T-helper 1 cell treated with Interleukin-12 subunit alpha and Interleukin-12 subunit beta and Interleukin-4 antibody, amounts not matched to agents 30 μg/mL and 1 μg/mL, for 36 hours (primary cell): ENCODE measurements around the gene KDELR3.

ENCODE experiments used
- H3K27ac Mint-ChIP-seq: one replicate; pipeline ENCODE4 v1.8.0; 2021; ENCODE audit warnings: mild to moderate bottlenecking, mixed read lengths
- H3K27me3 Mint-ChIP-seq: one replicate; pipeline ENCODE4 v1.8.0; 2021; ENCODE audit warnings: low read depth, mixed read lengths
- H3K36me3 Mint-ChIP-seq: one replicate; pipeline ENCODE4 v1.8.0; 2021; ENCODE audit warnings: low read depth, mixed read lengths
- H3K4me1 Mint-ChIP-seq: one replicate; pipeline ENCODE4 v1.8.0; 2021; ENCODE audit warnings: low read depth, mixed read lengths
- H3K4me3 Mint-ChIP-seq: one replicate; pipeline ENCODE4 v1.8.0; 2021; ENCODE audit warnings: mild to moderate bottlenecking, moderate library complexity, mixed read lengths
- H3K9me3 Mint-ChIP-seq: one replicate; pipeline ENCODE4 v1.8.0; 2021; ENCODE audit warnings: mixed read lengths

The KDELR3 gene

DNA sequence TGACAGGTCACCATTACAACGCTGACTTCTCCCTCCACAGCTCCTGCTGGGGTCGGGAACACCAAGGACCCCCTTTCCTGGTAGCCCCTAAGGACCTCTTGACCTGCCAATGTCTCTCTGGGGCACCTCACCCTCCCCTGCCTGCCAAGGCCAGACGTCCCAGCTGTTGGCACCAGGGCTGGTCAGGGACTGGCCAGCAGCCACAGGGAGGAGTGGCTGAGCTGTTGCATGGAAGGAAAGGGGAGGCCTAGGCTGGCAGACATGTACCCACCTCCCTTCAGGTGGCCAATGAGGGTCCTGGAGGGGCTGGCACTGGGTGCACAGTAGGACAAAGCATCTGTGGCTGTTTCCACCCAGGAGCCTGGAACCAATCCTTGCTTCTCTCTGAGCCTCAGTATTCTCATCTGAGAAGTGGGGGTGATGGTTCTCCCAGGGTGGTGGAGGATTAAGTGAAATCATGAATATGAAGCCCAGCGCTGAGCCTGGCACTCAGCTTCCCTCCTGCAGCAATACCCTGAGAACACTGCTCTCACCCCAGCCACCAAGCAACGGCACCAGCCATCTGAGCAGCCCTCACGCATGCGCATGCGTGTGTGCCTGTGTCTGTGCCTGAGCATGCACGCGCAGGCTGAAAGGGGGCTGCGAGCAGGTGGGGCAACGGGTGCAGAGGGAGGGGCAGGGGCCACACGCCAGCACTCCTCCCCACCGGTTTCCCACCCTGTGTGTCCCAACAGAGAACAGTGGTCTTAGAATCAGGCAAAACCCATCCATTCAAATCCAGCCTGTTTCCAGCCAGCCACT is 18.8 kb upstream of the KDELR3 start:
- Mint-ChIP-seq H3K4me3 (no peak overlapping the region), H3K4me1 (no peaks in the 10 kb centered on the region), H3K36me3 (no peaks in the 10 kb centered on the region), H3K9me3 (no peaks in the 10 kb centered on the region), H3K27me3 (peaks cover 46% of the 10 kb centered on the region), H3K27ac (no peak overlapping the region)

- Mint-ChIP-seq H3K27ac (no peak overlapping the region), H3K4me1 (no peaks in the 10 kb centered on the region), H3K4me3 (no peak overlapping the region), H3K9me3 (no peaks in the 10 kb centered on the region), H3K36me3 (no peaks in the 10 kb centered on the region), H3K27me3 (peaks cover 49% of the 10 kb centered on the region)
These were observed 18.1 kb upstream of the KDELR3 start for GRCh38 chr22:38449776-38450175.

DNA sequence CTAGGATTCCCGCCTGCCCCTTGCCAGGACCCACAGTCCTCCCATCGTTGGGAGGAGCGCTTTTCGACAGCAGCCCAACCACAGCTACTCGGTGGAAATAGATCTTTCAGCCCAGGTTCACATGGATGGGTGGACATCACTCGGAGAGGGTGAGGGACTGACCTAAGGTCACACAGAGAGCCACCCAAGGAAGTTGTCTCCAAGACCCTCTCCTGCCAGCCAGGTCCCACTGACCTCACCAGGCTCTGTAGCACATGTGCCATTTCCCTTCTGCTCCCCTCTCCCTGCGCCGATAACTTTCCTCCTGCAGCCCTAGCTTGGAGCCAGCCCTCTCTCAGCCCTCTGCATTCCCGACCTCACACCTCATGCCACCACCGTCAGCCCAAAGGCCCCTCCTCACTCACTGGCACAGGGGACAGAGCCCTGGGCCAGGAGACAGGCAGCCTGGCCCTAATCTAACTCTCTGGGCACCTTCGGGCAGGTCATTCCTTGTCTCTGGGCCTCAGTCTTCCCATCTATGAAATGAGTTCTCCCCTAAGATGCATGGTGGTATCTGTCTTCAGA is 17.6 kb upstream of the KDELR3 start:
- Mint-ChIP-seq H3K36me3 (no peaks in the 10 kb centered on the region), H3K27me3 (peaks cover 49% of the 10 kb centered on the region), H3K4me3 (no peak overlapping the region), H3K4me1 (no peaks in the 10 kb centered on the region), H3K27ac (no peak overlapping the region), H3K9me3 (no peaks in the 10 kb centered on the region)

GRCh38 chr22:38451404-38451803 is 16.5 kb upstream of the KDELR3 start:
- peaks cover 52% of the 10 kb centered on the region for H3K27me3 Mint-ChIP-seq
- peaks cover under 1% of the 10 kb centered on the region for H3K4me1 Mint-ChIP-seq
- H3K4me3 Mint-ChIP-seq, result no peak overlapping the region
- H3K36me3 Mint-ChIP-seq, result no peaks in the 10 kb centered on the region
- no peak overlapping the region for H3K27ac Mint-ChIP-seq
- no peaks in the 10 kb centered on the region for H3K9me3 Mint-ChIP-seq

DNA sequence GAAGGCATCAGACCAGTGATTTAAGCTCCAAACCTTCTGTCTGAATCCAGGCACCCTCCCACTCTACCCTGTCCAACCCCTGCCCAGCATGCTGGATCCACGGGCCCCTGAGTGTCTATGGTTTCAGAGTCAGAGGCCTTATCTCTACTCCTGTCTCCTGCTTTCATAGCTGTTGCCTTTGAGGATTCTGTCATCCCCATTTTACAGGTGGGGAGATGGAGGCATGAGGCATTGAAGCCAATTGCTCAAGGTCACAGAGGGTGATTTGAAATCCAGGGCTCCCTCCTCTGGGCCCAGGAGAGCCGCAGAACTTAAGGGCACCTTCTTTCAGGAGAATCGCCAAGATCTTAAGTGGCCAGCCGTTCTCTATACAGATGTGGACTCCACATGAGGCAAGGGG is 16.0 kb upstream of the KDELR3 start:
- no peak overlapping the region for H3K27ac Mint-ChIP-seq
- no peaks in the 10 kb centered on the region for H3K9me3 Mint-ChIP-seq
- H3K4me3 Mint-ChIP-seq, result no peak overlapping the region
- H3K36me3 Mint-ChIP-seq, result no peaks in the 10 kb centered on the region
- H3K4me1 Mint-ChIP-seq, result peaks cover 3% of the 10 kb centered on the region
- peaks cover 56% of the 10 kb centered on the region for H3K27me3 Mint-ChIP-seq

GRCh38 chr22:38452373-38453065 is 15.4 kb upstream of the KDELR3 start:
- Mint-ChIP-seq H3K27me3 (peaks cover 63% of the 10 kb centered on the region), H3K4me3 (no peak overlapping the region), H3K9me3 (no peaks in the 10 kb centered on the region), H3K4me1 (peaks cover 3% of the 10 kb centered on the region), H3K36me3 (no peaks in the 10 kb centered on the region), H3K27ac (no peak overlapping the region)

- no peak overlapping the region for H3K4me3 Mint-ChIP-seq
- no peaks in the 10 kb centered on the region for H3K9me3 Mint-ChIP-seq
- H3K27me3 Mint-ChIP-seq, result peaks cover 70% of the 10 kb centered on the region
- peaks cover 3% of the 10 kb centered on the region for H3K4me1 Mint-ChIP-seq
- no peak overlapping the region for H3K27ac Mint-ChIP-seq
- no peaks in the 10 kb centered on the region for H3K36me3 Mint-ChIP-seq
These were observed 14.7 kb upstream of the KDELR3 start for GRCh38 chr22:38453066-38453672.

DNA sequence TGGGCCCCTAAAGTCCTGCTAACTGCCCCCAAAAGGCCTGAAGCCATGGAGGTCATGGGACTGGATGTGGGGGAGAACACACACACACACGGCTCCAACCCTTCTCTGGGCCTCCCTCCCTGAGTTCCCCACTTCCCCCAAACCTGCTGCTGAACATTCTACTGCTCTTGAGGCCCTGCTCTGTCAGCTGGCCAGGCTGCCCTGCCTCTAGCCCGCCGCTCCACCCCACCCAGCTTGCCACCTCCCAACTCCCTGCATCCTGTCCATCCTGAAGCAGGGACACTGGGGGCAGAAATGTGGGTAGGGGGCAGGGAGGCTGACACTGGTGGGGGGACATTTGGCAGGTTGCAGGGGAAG is 13.9 kb upstream of the KDELR3 start:
- H3K4me3 Mint-ChIP-seq, result no peak overlapping the region

DNA sequence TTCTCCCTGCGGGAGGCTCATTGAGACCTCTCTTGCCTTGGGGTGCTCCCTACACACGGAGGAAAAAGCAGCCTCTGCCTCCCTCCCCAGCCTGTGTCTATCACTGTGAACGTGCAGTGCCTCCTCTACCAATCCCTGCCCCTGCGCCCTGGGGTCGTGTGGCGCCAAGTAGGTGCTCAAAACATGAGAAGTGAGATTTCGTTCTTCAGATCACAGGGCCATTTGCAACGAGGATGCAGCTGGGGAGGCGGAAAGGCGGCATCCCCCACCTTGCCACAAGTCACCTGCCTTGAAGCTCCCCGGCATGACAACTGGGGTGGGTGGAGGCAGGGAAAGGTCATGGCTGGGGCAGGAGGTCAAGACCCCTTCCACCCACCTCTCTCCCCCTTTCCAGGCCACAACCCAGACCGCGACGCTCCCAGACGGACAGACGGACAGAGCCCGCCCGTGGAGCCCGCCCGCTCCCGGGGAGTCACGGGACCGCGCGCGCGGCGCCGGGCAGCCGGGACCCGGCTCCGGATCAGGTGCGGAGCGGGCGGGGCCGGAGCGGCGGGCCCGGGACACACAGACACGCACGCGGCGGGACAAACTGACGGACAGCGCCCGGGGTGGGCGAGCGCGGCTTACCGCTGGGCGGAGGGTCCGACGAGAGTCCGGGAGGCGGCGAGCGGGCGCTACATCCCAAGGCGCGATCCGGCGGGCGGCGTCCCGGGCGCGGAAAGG is 13.4 kb upstream of the KDELR3 start:
- Mint-ChIP-seq H3K27me3 (peaks cover 83% of the 10 kb centered on the region), H3K4me1 (peaks cover 3% of the 10 kb centered on the region), H3K27ac (no peak overlapping the region), H3K9me3 (no peaks in the 10 kb centered on the region), H3K36me3 (no peaks in the 10 kb centered on the region), H3K4me3 (peak overlapping the region; percentile 59)

More for the DNA sequence above, 13.9 kb upstream of the KDELR3 start:
- Mint-ChIP-seq H3K36me3 (no peaks in the 10 kb centered on the region), H3K27ac (no peak overlapping the region), H3K4me1 (peaks cover 3% of the 10 kb centered on the region), H3K9me3 (no peaks in the 10 kb centered on the region), H3K27me3 (peaks cover 78% of the 10 kb centered on the region)

- Mint-ChIP-seq H3K27ac (no peak within 1 kb of the TSS), H3K4me1 (peaks cover 3% of the 10 kb centered on the region), H3K9me3 (no peaks in the 10 kb centered on the region), H3K36me3 (no peaks in the 10 kb centered on the region), H3K4me3 (peak within 1 kb of the TSS; percentile 59), H3K27me3 (peaks cover 79% of the 10 kb centered on the region)
These were observed 12.8 kb upstream of the KDELR3 start, which contains the start of gene KCNJ4 for GRCh38 chr22:38455076-38455529. TSS of gene KCNJ4 (minus strand) at chr22:38455199. CDS start at chr22:38428132, 27,067 bp downstream.

DNA sequence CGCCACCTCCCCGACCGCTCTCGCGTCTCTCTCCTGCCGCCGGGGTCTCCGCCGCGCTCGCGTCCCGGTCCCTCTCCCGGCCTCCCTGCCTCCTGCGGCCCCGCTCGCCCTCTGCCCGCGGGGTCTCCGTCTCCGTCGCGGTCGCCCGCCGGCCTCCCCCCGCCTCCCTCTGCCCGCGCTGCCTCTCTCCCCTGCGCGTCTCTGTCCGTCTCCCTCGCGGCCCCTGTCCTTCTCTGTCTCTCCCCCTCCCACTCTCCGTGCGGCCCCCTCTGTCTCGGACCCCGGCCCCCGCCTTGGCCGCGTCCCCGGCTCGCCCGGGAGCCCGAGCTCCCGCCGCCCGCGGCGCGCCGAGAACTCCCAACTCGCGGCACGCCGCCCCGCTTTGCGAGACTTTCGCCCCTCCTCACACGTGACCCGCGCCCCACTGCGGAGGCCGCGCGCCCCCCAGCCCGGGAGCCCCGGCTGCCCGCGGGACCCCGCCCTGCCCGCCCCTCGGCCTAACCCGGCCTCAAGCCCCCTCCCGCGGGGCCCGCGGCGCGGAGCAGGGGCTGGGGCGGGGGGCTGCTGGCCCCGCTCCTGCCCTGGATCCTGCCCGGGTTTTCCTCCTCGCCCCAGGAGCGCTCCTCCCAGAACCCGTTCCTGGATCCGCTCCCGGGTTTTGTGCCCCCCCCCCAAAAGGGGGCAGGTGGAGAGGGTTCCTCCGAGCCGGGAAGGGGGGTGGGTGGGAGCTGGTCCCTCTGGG is 12.2 kb upstream of the KDELR3 start:
- Mint-ChIP-seq H3K4me1 (peaks cover 3% of the 10 kb centered on the region), H3K4me3 (no peak overlapping the region), H3K9me3 (no peaks in the 10 kb centered on the region), H3K27me3 (peaks cover 79% of the 10 kb centered on the region), H3K27ac (no peak overlapping the region), H3K36me3 (no peaks in the 10 kb centered on the region)

- Mint-ChIP-seq H3K27ac (no peak overlapping the region), H3K4me1 (peaks cover 3% of the 10 kb centered on the region), H3K27me3 (peaks cover 79% of the 10 kb centered on the region), H3K4me3 (peak overlapping the region; percentile 55), H3K36me3 (no peaks in the 10 kb centered on the region), H3K9me3 (no peaks in the 10 kb centered on the region)
These were observed 11.5 kb upstream of the KDELR3 start for GRCh38 chr22:38456272-38456835.

DNA sequence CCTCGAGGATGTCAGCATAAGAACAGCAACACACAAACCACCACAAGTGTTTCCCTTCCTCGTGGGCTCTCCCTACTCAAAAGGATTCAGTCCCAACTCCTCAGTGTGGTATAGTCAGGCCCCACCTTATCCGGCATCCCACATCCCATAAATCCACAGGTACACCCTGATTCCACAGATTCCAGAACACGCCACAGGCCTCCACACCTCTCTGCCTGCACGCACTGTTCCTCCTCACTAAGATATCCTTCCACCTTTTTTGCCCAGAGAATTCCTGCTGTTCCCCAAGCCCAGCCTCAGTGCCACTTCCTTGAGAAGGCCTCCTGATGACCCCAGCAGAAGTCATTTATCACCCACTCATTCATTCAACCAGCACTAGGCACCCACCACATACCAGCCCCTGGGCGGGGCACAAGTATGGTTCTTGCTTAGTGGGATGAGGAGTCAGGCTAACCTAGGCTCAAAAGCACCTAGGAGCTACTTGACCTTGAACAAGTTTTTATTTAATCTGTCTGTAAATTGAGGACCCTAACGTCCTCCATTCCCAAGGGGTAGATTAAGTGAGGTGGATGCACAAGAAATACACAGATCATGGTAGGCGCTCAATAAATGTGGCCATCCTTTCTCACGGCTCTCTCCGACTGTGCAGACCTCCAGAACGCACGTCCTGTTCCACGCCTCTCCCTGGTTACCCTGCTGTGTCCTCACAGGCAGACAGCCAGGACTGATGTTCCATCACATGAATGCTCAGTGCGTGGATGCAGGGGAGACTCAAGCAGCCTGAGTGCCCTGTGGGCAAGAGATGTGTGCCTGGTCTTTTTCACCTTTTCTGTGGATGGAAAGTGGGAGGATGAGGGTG is 10.8 kb upstream of the KDELR3 start:
- no peak overlapping the region for H3K27ac Mint-ChIP-seq
- H3K4me1 Mint-ChIP-seq, result peaks cover 3% of the 10 kb centered on the region
- H3K9me3 Mint-ChIP-seq, result no peaks in the 10 kb centered on the region
- peak overlapping the region; percentile 55 for H3K4me3 Mint-ChIP-seq
- no peaks in the 10 kb centered on the region for H3K36me3 Mint-ChIP-seq
- peaks cover 79% of the 10 kb centered on the region for H3K27me3 Mint-ChIP-seq
